Skeletal muscle cell (primary cell): ENCODE results near the gene LPCAT3.
A peak's percentile ranks its signal among the peaks of the same experiment; 100 is the strongest.
"Not testable (repeated sequence)": the region's sequence is repeated elsewhere in the genome, so short reads cannot be mapped to it uniquely, and the experiment has no call there.

Source experiments
- DNase-seq: peaks from one replicate; pipeline ENCODE4 v3.0.0-alpha.2; 2010; ENCODE audit warnings: low read depth
- H3K4me3 ChIP-seq: 2 replicates; pipeline ENCODE4 v1.5.1; 2011; ENCODE audit warnings: low read depth, mild to moderate bottlenecking, control low read depth, low read length, moderate library complexity

Gene LPCAT3

GRCh38 chr12:7018350-7019042 lies at the start of gene LPCAT3:
LPCAT3 (minus strand) TSS chr12:7018476; CDS start chr12:7018424, 52 bp downstream.
- DNase-seq: peak; percentile 76

GRCh38 chr12:7067096-7067495 lies 48.8 kb upstream of the LPCAT3 start:
- no peak for DNase-seq
- no peak overlapping the region for H3K4me3 ChIP-seq

More at GRCh38 chr12:7018350-7019042, at the start of gene LPCAT3:
- peak within 1 kb of the TSS; percentile 84 for H3K4me3 ChIP-seq

GRCh38 chr12:7066596-7066995 lies 48.3 kb upstream of the LPCAT3 start:
- no peak overlapping the region for H3K4me3 ChIP-seq

GRCh38 chr12:7065073-7065623 lies 46.9 kb upstream of the LPCAT3 start:
- DNase-seq: no peak
- no peak overlapping the region for H3K4me3 ChIP-seq

More at GRCh38 chr12:7066596-7066995, 48.3 kb upstream of the LPCAT3 start:
- DNase-seq: no peak

GRCh38 chr12:7064516-7064915 lies 46.2 kb upstream of the LPCAT3 start:
- no peak for DNase-seq
- no peak overlapping the region for H3K4me3 ChIP-seq

GRCh38 chr12:7061596-7061995 lies 43.3 kb upstream of the LPCAT3 start:
- DNase-seq: no peak
- H3K4me3 ChIP-seq: no peak overlapping the region

GRCh38 chr12:7061138-7061537 lies 42.9 kb upstream of the LPCAT3 start:
- peak overlapping the region; percentile 38 for H3K4me3 ChIP-seq
- DNase-seq: no peak

- peak within 1 kb of the TSS; percentile 38 for H3K4me3 ChIP-seq
- DNase-seq: peak; percentile 89
Measured at GRCh38 chr12:7060353-7060954, 42.2 kb upstream of the LPCAT3 start, which contains the start of gene C1S. C1S (plus strand) TSS chr12:7060718; CDS start chr12:7061913, 1,195 bp downstream.

- no peak for DNase-seq
Measured at GRCh38 chr12:7059780-7060179, 41.5 kb upstream of the LPCAT3 start.

GRCh38 chr12:7058850-7059395 lies 40.6 kb upstream of the LPCAT3 start:
- H3K4me3 ChIP-seq: no peak overlapping the region
- DNase-seq: no peak

More at GRCh38 chr12:7059780-7060179, 41.5 kb upstream of the LPCAT3 start:
- no peak overlapping the region for H3K4me3 ChIP-seq

- no peak overlapping the region for H3K4me3 ChIP-seq
- no peak for DNase-seq
Measured at GRCh38 chr12:7058163-7058845, 40.0 kb upstream of the LPCAT3 start.

- not testable (repeated sequence) for DNase-seq, H3K4me3 ChIP-seq
Measured at GRCh38 chr12:7055736-7056135, 37.5 kb upstream of the LPCAT3 start.

GRCh38 chr12:7054925-7055324 lies 36.6 kb upstream of the LPCAT3 start:
- no peak overlapping the region for H3K4me3 ChIP-seq
- DNase-seq: no peak

- H3K4me3 ChIP-seq, DNase-seq: not testable (repeated sequence)
Measured at GRCh38 chr12:7049973-7050372, 31.7 kb upstream of the LPCAT3 start.

GRCh38 chr12:7049445-7049951 lies 31.2 kb upstream of the LPCAT3 start:
- not testable (repeated sequence) for DNase-seq, H3K4me3 ChIP-seq

- H3K4me3 ChIP-seq: no peak overlapping the region
- DNase-seq: no peak
Measured at GRCh38 chr12:7047306-7047705, 29.0 kb upstream of the LPCAT3 start.

- H3K4me3 ChIP-seq: no peak overlapping the region
- DNase-seq: no peak
Measured at GRCh38 chr12:7046383-7047105, 28.3 kb upstream of the LPCAT3 start.

- DNase-seq: no peak
- H3K4me3 ChIP-seq: no peak overlapping the region
Measured at GRCh38 chr12:7045913-7046312, 27.6 kb upstream of the LPCAT3 start.

- H3K4me3 ChIP-seq: no peak overlapping the region
- DNase-seq: no peak
Measured at GRCh38 chr12:7042842-7043241, 24.6 kb upstream of the LPCAT3 start.
